GM19351 (cell line): ENCODE measurements around the gene PMEPA1.

Experiments
- ATAC-seq: cut with Tn5 transposase; IDR thresholded peaks from one replicate; pipeline ENCODE4 v1.9.1; 2021; ENCODE audit warnings: mild to moderate bottlenecking, moderate library complexity; ENCODE audit not compliant: unreplicated experiment

PMEPA1 gene

GRCh38 chr20:57709823-57710799, at the start of gene PMEPA1:
Gene PMEPA1 (minus strand): TSS chr20:57710015. CDS start chr20:57709582, 433 bp downstream.
- ATAC-seq, result peak; percentile 80

GRCh38 chr20:57757767-57758166, 48.0 kb upstream of the PMEPA1 start:
- ATAC-seq, result no peak

GRCh38 chr20:57756921-57757320, 47.1 kb upstream of the PMEPA1 start:
- ATAC-seq, result no peak

- no peak for ATAC-seq
These were observed 46.4 kb upstream of the PMEPA1 start for GRCh38 chr20:57756213-57756612.

- ATAC-seq, result no peak
These were observed 45.8 kb upstream of the PMEPA1 start for GRCh38 chr20:57755609-57756008.

GRCh38 chr20:57754190-57754589, 44.4 kb upstream of the PMEPA1 start:
- no peak for ATAC-seq

- ATAC-seq, result no peak
These were observed 43.7 kb upstream of the PMEPA1 start for GRCh38 chr20:57753332-57754164.

- ATAC-seq, result no peak
These were observed 41.6 kb upstream of the PMEPA1 start for GRCh38 chr20:57751411-57751810.

GRCh38 chr20:57749869-57750268, 40.1 kb upstream of the PMEPA1 start:
- ATAC-seq, result no peak

- ATAC-seq, result peak; percentile 50
These were observed 39.4 kb upstream of the PMEPA1 start for GRCh38 chr20:57749131-57749690.

- ATAC-seq, result peak; percentile 58
These were observed 38.9 kb upstream of the PMEPA1 start for GRCh38 chr20:57748601-57749130.

GRCh38 chr20:57747861-57748481, 38.2 kb upstream of the PMEPA1 start:
- ATAC-seq, result no peak

- ATAC-seq, result no peak
These were observed 37.1 kb upstream of the PMEPA1 start for GRCh38 chr20:57746832-57747404.

- ATAC-seq, result no peak
These were observed 36.4 kb upstream of the PMEPA1 start for GRCh38 chr20:57746201-57746600.

- no peak for ATAC-seq
These were observed 34.4 kb upstream of the PMEPA1 start for GRCh38 chr20:57744206-57744605.

GRCh38 chr20:57743450-57744095, 33.8 kb upstream of the PMEPA1 start:
- no peak for ATAC-seq

GRCh38 chr20:57742507-57743181, 32.8 kb upstream of the PMEPA1 start:
- ATAC-seq, result no peak

- no peak for ATAC-seq
These were observed 28.7 kb upstream of the PMEPA1 start for GRCh38 chr20:57738484-57738883.

GRCh38 chr20:57738053-57738452, 28.2 kb upstream of the PMEPA1 start:
- ATAC-seq, result no peak
